ENCODE results near the gene GALNT11.
"Not testable (repeated sequence)": the region's sequence is repeated elsewhere in the genome, so short reads cannot be mapped to it uniquely, and the experiment has no call there.

The GALNT11 gene

GRCh38 chr7:152076940-152077933, 51.8 kb downstream of the GALNT11 start:
- DNase-seq, result no peak

DNA sequence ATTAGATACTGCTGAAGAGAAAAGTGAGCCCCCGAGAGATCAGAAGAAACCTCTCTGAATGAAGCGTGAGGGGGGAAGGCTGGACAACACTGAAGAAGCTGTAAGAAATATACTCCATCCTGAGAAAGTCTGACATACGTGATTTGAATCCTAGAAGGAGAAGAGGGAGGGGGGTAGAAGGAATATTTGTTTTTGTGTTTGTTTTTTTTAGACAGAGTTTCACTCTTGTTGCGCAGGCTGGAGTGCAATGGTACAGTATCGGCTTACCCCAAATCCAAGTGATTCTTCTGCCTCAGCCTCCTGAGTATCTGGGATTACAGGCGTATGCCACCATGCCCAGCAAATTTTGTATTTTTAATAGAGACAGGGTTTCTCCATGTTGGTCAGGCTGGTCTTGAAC, 52.6 kb downstream of the GALNT11 start:
- DNase-seq, result no peak

- DNase-seq, result no peak
Measured at GRCh38 chr7:152078786-152079185, 53.3 kb downstream of the GALNT11 start.

DNA sequence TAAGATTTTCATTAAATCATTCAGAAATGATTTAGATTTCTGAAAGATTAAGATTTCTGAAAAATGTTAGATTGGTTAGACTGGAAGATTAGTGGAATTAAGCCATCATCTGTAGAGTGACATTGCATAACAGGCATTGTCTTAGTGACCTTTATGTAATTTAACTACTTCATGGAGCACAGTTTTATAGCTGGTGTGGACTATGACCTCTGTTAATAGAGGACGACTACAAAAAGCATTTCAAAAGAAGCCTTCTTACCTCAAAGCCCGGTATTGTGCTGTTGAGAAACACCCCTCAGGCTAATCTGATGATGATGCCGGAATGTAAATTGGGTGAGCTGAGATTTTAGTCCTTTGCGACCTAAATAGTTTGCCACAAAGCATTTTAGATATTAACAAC, 55.6 kb downstream of the GALNT11 start:
- no peak for DNase-seq

GRCh38 chr7:152082073-152082721, 56.7 kb downstream of the GALNT11 start:
- DNase-seq, result not testable (repeated sequence)

GRCh38 chr7:152085131-152085530, 59.7 kb downstream of the GALNT11 start:
- no peak for DNase-seq

DNA sequence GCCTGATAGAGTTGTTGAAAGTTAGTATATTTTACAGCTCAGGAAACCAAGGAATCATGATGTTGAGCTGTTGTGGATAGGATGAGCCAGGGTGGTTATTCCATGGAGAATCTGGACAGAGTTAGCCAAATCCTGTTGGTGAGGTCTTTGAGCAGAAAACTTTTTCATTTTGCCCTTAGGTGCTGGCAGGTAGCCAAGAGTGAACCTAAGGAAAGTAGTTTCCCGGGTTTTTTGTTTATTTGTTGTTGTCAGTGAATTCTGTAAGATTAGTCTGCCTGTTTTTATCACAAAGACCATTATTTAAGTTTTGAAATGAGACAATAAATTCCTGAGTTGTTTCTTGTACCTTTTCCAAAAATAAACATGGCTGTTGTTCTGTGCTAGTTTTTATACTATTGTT, 61.0 kb downstream of the GALNT11 start:
- no peak for DNase-seq

DNA sequence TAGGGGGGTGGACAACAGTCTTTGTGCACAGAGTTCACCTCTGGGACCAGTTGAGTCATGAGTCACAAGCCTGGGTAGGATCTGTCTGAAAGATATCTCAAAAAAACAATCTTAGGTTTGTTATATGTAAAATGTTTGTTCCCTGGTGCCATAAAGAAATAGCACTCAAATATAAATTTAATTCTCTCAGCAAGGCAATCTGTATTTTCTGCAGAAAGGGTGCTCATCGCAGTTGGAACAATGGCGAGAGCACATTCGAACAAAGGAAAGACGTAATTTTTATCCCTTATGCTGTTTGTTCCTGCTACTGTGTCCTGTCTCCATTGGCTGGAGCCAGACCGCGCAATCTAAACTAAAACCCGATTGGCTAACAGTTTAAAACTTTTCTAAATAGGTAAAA, 63.7 kb downstream of the GALNT11 start:
- DNase-seq, result no peak

DNA sequence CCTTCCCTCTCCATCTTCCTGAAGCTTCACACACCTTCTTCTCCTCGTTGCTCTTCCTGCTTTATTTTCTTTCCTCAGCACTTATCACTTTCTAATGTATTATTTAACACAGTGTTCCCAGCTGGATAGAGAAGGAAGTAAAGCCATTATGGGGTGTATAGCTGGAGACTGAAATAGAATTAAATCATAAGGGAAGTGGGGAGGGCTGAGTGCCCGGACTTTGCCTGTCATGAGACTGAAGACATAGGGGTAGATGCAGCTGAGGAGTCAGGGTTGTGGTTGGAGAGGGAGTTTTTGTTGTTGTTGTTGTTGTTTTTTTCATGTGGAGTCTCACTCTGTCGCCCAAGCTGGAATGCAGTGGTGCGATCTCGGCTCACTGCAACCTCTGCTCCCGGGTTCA, 65.3 kb downstream of the GALNT11 start:
- DNase-seq, result no peak

DNA sequence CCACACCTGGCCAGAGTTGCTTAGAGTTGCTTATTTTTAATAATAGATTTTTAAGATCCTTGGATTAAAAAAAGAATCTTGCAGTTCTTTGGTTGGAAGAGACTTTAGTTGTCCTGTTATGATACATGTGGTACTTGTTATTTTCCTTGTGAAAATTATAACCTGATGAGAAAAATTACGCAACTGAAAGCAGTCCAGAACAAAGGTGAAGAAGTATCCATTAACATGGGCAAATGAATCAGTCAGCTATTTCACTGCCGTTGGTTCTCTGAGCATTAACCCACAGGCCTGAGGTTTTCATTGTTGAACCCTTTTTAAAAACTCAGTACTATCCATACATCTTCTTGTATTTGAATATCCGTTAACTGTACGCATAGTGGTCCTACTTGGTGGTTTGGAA, 68.2 kb downstream of the GALNT11 start:
- no peak for DNase-seq

DNA sequence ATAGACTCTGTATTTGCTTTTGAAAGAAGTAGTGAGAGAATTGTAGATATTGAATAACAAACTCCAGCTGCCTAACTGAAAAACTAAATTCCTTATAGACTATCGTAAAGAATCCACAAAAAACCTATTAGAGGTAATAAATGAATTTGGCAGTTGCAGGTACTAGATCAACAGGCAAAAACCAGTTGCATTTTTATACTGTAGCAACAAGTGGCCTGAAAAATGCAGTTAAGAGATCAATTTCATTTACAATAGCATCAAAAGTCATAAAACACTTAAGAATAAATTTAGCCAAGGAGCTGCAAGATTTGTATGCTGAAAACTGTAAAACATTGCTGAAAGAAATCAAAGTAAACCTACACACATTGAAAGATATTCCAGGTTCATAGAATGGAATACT, 70.3 kb downstream of the GALNT11 start:
- DNase-seq, result no peak

- no peak for DNase-seq
Measured at GRCh38 chr7:152097330-152097729, 71.9 kb downstream of the GALNT11 start.

DNA sequence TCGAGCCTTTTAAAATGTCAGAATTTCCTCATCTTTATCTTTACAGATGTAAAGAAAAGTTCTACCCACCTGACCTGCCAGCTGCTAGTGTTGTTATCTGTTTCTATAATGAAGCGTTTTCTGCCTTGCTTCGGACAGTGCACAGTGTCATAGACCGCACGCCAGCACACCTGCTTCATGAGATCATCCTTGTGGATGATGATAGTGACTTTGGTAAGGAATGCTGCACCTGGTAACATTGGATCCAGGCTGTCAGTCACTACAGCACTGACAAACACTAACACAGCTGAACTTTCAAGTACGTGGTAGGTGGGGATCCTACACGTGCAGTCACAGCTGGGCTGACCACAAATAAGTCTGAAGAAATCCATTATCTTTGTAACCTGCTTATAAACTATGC, 77.6 kb downstream of the GALNT11 start:
- no peak for DNase-seq

DNA sequence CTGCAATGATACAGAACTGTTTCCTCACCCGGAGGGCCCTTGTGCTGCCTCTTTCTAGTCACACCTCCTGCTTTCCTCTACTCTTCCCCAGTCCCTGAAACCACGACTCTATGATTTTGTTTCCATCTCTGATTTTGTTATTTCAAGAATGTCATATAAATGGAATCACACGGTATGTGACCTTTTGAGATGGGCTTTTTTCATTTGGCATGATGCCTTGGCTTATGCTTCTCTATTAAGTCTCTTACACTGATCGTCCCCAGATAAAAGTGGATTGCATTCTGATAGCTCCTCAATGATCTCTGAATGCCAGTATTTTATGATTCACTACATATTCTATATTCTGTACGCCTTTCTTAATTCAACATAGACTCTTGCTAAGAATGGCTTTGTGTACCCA, 78.2 kb downstream of the GALNT11 start:
- no peak for DNase-seq

DNA sequence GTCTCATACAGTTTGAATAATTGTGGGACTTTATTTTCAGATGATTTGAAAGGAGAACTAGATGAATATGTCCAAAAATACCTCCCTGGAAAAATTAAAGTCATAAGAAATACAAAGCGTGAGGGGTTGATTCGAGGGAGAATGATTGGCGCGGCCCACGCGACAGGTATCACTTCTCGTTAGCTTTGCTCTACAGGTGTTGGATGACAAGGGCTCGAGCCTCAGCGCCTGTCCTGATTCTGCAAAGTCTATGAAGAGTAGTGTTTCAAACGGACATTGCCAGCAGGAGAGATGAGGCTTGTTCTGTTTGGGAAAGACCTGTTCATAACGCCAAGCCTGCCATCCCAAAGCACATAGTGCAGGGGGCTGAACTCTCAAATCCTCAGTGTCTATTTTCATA, 79.7 kb downstream of the GALNT11 start:
- no peak for DNase-seq

DNA sequence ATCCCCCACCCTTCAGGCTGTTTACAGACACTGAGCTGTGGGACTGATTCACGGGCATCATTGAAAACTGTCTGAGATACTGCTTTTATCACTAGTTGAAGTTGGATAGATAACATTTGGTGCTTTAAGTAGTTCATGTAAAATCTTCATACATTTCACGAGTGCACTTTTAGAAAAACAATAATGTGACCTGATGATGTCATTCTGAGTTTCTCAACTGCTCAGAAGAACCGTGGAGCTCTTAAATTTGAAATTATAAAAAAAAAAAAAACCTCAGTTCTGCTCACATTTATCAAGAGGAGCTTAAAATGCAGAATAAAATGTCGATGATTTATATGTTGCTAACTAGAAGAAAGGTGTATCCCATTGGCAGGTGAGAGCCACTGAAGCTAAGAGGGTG, 81.5 kb downstream of the GALNT11 start:
- no peak for DNase-seq

GRCh38 chr7:152107945-152108344, 82.5 kb downstream of the GALNT11 start:
- DNase-seq, result no peak

GRCh38 chr7:152108359-152108758, 82.9 kb downstream of the GALNT11 start:
- no peak for DNase-seq

GRCh38 chr7:152112829-152113228, 87.4 kb downstream of the GALNT11 start:
- DNase-seq, result no peak

DNA sequence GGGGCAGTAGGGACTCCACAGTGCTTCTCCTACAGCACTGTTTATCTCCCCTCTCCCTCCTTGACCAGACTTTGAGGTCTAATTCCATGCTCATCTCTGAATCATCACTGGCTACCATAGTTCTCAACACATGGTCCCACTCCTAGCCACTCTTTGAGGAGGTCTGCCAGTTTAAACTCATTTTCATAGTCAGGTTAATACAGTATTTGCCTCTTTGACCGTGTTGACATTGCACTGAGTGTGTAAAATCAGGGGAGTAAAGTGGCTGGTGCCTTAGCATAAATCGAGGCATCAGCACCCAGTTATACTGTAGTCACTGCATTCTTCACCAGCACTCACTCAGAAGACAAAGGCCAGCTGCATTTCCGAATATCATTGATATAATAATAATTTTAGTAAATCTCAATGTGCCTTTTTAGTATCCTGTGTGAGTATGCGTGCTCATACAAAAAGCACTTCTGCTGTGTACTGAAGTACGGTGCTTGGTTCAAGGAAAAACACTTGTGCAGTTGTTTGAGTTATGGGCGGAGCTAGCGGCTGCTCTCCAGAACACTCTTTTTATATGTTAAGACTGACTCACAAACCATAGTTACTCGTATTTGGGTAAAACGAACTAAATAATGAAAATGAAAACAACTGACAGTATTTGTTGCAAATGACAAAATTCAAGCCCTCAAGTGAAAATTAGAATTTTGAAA, 89.7 kb downstream of the GALNT11 start:
- no peak for DNase-seq

GRCh38 chr7:152117356-152117755, 91.9 kb downstream of the GALNT11 start:
- no peak for DNase-seq

DNA sequence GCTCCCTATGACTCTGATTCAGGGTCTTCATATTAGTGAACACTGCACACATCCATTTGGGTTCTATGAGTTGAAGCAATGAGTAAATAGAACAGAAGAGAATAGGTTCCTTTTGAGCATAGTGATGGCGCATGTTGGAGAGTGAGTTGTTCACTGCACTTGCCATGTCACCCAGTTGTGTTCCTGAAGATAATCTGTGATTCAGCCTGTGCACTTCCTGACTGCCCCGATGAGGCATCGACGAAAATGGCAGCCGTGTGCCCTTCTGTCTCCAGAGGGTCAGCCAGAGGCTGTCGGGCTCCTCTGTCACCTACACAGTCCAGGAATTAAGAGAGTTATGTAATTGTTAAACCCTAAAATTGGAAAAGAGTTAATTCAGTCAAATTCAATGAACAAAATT, 94.7 kb downstream of the GALNT11 start:
- DNase-seq, result no peak

DNA sequence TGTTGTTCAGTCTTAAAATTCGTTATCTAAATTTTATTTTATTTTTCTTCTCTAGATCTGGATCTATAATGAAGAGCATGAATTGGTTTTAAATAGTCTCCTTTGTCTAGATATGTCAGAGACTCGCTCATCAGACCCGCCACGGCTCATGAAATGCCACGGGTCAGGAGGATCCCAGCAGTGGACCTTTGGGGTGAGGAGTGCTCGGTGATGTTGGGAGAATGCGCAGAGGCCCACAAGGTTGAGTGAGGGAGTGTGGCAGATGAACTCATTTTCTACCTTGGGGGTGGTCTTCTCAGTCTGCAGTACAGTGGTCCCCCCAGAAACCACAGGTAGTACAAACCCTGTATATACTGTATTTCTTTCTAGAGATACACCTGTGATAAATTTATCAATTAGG, 95.3 kb downstream of the GALNT11 start:
- no peak for DNase-seq

DNA sequence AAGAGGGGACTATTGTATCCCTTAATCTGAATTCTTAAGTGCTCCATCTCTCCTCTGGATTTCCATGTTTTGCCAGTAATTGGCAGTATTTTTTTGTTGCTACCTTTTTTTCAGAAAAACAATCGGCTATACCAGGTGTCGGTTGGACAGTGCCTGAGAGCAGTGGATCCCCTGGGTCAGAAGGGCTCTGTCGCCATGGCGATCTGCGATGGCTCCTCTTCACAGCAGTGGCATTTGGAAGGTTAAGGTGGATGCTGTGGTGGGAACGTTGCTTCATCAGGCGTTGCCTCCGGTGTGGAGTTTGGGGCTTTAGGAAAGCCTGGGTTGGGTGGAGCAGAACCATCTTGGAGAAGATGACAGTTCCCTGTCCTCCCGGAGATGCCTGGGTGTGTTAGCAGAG, 96.0 kb downstream of the GALNT11 start:
- no peak for DNase-seq
